ENCODE data around the gene KLF5.
A peak's percentile ranks its signal among the peaks of the same experiment; 100 is the strongest.

KLF5 gene

GRCh38 chr13:73055813-73056564 lies 2.8 kb upstream of the KLF5 start:
- Mint-ChIP-seq H3K36me3 (no peaks in the 10 kb centered on the region), H3K27ac (no peak overlapping the region), H3K4me1 (peaks cover 7% of the 10 kb centered on the region), H3K9me3 (no peaks in the 10 kb centered on the region), H3K4me3 (no peak overlapping the region)
- DNase-seq (ENCODE audit: low spot score in 2 of 2) (no peak), ATAC-seq (no peak)

GRCh38 chr13:73056565-73056962 lies 2.2 kb upstream of the KLF5 start:
- no peak overlapping the region for H3K27ac Mint-ChIP-seq
- no peak for DNase-seq (ENCODE audit: low spot score in 2 of 2)
- H3K4me3 Mint-ChIP-seq: no peak overlapping the region
- H3K36me3 Mint-ChIP-seq: no peaks in the 10 kb centered on the region
- no peak for ATAC-seq
- no peaks in the 10 kb centered on the region for H3K9me3 Mint-ChIP-seq
- peaks cover 7% of the 10 kb centered on the region for H3K4me1 Mint-ChIP-seq

GRCh38 chr13:73057284-73058063 lies 1.3 kb upstream of the KLF5 start:
- DNase-seq (ENCODE audit: low spot score in 2 of 2): no peak
- Mint-ChIP-seq H3K4me1 (peaks cover 7% of the 10 kb centered on the region), H3K27ac (no peak overlapping the region), H3K4me3 (peak overlapping the region; percentile 80), H3K36me3 (no peaks in the 10 kb centered on the region), H3K9me3 (no peaks in the 10 kb centered on the region)
- no peak for ATAC-seq

GRCh38 chr13:73058064-73058313 lies 816 bp upstream of the KLF5 start:
- DNase-seq (ENCODE audit: low spot score in 2 of 2) (no peak), ATAC-seq (no peak)
- H3K36me3 Mint-ChIP-seq: no peaks in the 10 kb centered on the region
- H3K4me3 Mint-ChIP-seq: peak overlapping the region; percentile 80
- peaks cover 7% of the 10 kb centered on the region for H3K4me1 Mint-ChIP-seq
- H3K27ac Mint-ChIP-seq: no peak overlapping the region
- no peaks in the 10 kb centered on the region for H3K9me3 Mint-ChIP-seq

DNA sequence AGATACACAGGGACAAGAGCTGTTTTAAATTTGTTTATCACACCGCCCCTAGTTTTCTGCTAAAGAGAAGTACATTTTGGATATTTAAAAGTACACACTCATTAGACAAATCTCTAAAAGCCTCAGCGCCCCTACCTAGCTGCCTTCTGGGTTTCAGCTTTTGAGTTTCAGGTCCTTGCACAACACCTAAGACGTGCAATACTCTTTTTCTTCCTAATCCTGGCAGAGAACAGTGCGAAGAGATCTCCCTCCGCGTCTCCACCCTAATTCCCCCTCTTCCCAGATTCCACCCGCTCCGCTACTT lies 421 bp upstream of the KLF5 start:
- H3K36me3 Mint-ChIP-seq: no peaks in the 10 kb centered on the region
- peak overlapping the region; percentile 80 for H3K4me3 Mint-ChIP-seq
- ATAC-seq: peak; percentile 3
- H3K27ac Mint-ChIP-seq: peak overlapping the region; percentile 56
- DNase-seq (ENCODE audit: low spot score in 2 of 2): no peak
- peaks cover 7% of the 10 kb centered on the region for H3K4me1 Mint-ChIP-seq
- no peaks in the 10 kb centered on the region for H3K9me3 Mint-ChIP-seq

- peak overlapping the region; percentile 80 for H3K4me3 Mint-ChIP-seq
- DNase-seq (ENCODE audit: low spot score in 2 of 2) (peak in 1 of 2 donors; percentile 8), ATAC-seq (peak; percentile 46)
- H3K27ac Mint-ChIP-seq: no peak overlapping the region
- no peaks in the 10 kb centered on the region for H3K9me3 Mint-ChIP-seq
- peaks cover 7% of the 10 kb centered on the region for H3K4me1 Mint-ChIP-seq
- no peaks in the 10 kb centered on the region for H3K36me3 Mint-ChIP-seq
These were observed 850 bp downstream of the KLF5 start for GRCh38 chr13:73059460-73060250.

DNA sequence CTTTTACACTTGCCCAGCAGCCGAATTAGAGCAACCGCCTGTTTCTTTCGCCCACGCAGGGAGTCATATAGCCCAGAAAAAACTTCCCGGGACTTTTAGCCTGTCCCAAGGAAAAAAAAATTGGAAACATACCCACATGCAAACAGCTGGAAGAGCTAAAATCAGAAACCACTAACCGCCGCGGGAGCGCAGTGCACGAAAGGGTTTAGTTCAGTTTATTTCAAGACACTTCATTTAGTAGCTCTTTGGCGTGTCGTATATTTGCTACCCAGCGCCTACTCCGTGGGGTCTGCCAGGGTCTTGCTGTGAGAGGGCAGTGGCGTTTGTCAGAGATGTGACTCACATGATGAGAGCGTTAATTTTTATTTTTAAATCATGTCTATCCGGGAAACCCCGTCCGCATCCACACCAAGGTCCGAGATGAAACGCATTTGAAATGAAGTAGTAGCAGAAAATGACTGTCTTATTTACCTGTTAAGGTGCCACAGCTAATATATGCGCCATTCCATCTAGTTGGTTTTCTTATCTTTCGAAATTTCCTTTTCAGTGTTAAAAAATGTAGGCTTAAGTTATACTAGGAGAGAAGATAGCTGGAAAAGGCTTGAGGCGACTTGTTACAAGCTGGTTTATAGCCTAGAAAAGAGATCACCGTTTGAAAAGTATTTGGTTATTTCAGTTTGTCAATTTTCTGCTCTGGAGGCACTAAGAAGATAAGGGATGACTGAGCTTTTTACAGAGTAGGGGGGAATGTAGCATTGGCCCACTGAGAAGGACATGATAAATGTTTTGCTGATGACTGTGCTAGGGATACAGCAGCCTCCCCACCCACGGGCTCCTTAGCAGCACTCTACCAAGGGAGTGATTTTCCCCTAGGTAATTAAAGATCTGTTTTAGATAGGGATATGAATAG lies 1.7 kb downstream of the KLF5 start:
- no peak for ATAC-seq

DNA sequence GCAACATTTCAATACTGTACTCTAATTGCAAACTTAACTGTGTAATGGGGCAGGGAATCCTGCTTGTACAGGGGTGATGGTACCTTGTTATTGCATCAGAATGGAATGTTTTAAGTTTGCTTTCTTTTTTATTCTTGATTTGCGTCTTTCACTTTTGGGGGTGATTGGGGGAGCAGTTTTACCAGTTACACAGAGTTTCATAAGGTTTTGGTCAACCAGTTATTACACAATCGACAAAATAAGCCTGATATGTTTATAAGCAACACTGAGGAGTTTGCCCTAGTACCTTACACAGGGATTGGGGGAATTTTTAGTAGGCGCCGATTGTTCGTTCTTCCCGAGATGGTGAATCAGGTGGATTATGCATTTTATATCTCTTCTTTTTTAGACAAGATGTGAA lies 2.7 kb downstream of the KLF5 start:
- Mint-ChIP-seq H3K9me3 (no peaks in the 10 kb centered on the region), H3K36me3 (no peaks in the 10 kb centered on the region), H3K4me3 (no peak overlapping the region), H3K27ac (no peak overlapping the region), H3K4me1 (peaks cover 7% of the 10 kb centered on the region)
- DNase-seq (ENCODE audit: low spot score in 2 of 2) (no peak), ATAC-seq (no peak)

More for the DNA sequence above, 1.7 kb downstream of the KLF5 start:
- Mint-ChIP-seq H3K4me1 (peaks cover 7% of the 10 kb centered on the region), H3K4me3 (peak overlapping the region; percentile 80), H3K36me3 (no peaks in the 10 kb centered on the region), H3K9me3 (no peaks in the 10 kb centered on the region), H3K27ac (no peak overlapping the region)
- no peak for DNase-seq (ENCODE audit: low spot score in 2 of 2)

- Mint-ChIP-seq H3K4me1 (peaks cover 7% of the 10 kb centered on the region), H3K9me3 (no peaks in the 10 kb centered on the region), H3K27ac (no peak overlapping the region), H3K4me3 (no peak overlapping the region), H3K36me3 (no peaks in the 10 kb centered on the region)
- DNase-seq (ENCODE audit: low spot score in 2 of 2): no peak
- ATAC-seq: no peak
These were observed 3.1 kb downstream of the KLF5 start for GRCh38 chr13:73061876-73062275.

DNA sequence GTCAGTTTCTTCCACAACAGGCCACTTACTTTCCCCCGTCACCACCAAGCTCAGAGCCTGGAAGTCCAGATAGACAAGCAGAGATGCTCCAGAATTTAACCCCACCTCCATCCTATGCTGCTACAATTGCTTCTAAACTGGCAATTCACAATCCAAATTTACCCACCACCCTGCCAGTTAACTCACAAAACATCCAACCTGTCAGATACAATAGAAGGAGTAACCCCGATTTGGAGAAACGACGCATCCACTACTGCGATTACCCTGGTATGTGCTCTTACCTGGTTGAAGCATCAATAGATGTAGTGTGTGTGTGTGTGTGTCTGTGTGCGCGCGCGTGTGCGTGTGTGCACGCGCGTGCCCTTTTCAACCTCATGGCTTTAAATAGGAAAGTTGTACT lies 3.7 kb downstream of the KLF5 start:
- peaks cover 7% of the 10 kb centered on the region for H3K4me1 Mint-ChIP-seq
- H3K4me3 Mint-ChIP-seq: no peak overlapping the region
- DNase-seq (ENCODE audit: low spot score in 2 of 2): no peak
- H3K36me3 Mint-ChIP-seq: no peaks in the 10 kb centered on the region
- no peak overlapping the region for H3K27ac Mint-ChIP-seq
- ATAC-seq: no peak
- no peaks in the 10 kb centered on the region for H3K9me3 Mint-ChIP-seq

- DNase-seq (ENCODE audit: low spot score in 2 of 2) (no peak), ATAC-seq (no peak)
- Mint-ChIP-seq H3K36me3 (no peaks in the 10 kb centered on the region), H3K27ac (no peak overlapping the region), H3K4me1 (peaks cover 7% of the 10 kb centered on the region), H3K9me3 (no peaks in the 10 kb centered on the region), H3K4me3 (no peak overlapping the region)
These were observed 4.4 kb downstream of the KLF5 start for GRCh38 chr13:73063166-73063565.

- H3K4me1 Mint-ChIP-seq: no peaks in the 10 kb centered on the region
These were observed 6.2 kb downstream of the KLF5 start for GRCh38 chr13:73065036-73065435.

GRCh38 chr13:73065665-73066340 lies 7.0 kb downstream of the KLF5 start:
- ATAC-seq: no peak
- H3K36me3 Mint-ChIP-seq: no peaks in the 10 kb centered on the region

More at GRCh38 chr13:73065036-73065435, 6.2 kb downstream of the KLF5 start:
- H3K36me3 Mint-ChIP-seq: no peaks in the 10 kb centered on the region
- H3K9me3 Mint-ChIP-seq: no peaks in the 10 kb centered on the region
- DNase-seq (ENCODE audit: low spot score in 2 of 2): no peak
- no peak overlapping the region for H3K27ac Mint-ChIP-seq
- no peak overlapping the region for H3K4me3 Mint-ChIP-seq
- no peak for ATAC-seq

DNA sequence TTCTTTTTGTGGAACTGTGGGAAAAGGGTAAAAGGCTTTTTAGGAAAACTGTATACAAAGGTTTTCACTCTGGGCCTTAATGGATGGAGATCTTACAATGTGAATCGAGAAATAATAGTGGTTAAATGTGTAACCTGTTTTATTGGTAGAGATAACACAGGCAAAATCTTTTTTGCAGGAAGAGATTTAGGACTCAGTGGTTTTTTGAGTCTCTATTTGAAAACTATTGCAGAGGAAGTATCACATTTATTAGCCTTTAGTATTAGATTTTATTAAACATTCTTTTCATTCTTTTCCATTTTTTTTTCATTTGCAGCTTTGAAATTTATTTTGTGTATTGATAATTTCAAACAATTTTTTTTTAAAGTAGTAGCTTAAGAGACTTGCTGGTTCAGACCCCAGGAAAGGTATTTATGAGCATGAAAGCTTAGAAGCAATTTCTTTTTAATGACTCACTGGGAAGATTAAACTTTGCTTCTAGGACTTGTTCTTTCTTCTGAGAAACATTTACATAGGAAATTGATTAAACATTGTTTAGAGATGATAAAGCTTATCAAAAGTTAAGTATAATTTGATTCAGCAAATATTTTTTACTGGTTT lies 10.5 kb downstream of the KLF5 start:
- Mint-ChIP-seq H3K4me1 (no peaks in the 10 kb centered on the region), H3K9me3 (no peaks in the 10 kb centered on the region), H3K36me3 (no peaks in the 10 kb centered on the region), H3K4me3 (no peak overlapping the region), H3K27ac (no peak overlapping the region)
- no peak for DNase-seq (ENCODE audit: low spot score in 2 of 2)
- ATAC-seq: no peak

More at GRCh38 chr13:73065665-73066340, 7.0 kb downstream of the KLF5 start:
- Mint-ChIP-seq H3K4me3 (no peak overlapping the region), H3K9me3 (no peaks in the 10 kb centered on the region), H3K4me1 (no peaks in the 10 kb centered on the region), H3K27ac (no peak overlapping the region)
- DNase-seq (ENCODE audit: low spot score in 2 of 2): no peak

Data from stimulated activated effector memory CD8-positive, alpha-beta T cell treated with anti-CD3 and anti-CD28 coated beads, Interleukin-12 subunit alpha, Interleukin-12 subunit beta, amount 100 ng/mL, for 72 hours (primary cell).